HG03175 (cell line): ENCODE data around the gene PTPRN2.

ENCODE experiments used
- ATAC-seq: cut with Tn5 transposase; IDR thresholded peaks from one replicate; pipeline ENCODE4 v1.9.1; 2021; ENCODE audit warnings: mild to moderate bottlenecking, moderate library complexity; ENCODE audit not compliant: unreplicated experiment

The PTPRN2 gene

DNA sequence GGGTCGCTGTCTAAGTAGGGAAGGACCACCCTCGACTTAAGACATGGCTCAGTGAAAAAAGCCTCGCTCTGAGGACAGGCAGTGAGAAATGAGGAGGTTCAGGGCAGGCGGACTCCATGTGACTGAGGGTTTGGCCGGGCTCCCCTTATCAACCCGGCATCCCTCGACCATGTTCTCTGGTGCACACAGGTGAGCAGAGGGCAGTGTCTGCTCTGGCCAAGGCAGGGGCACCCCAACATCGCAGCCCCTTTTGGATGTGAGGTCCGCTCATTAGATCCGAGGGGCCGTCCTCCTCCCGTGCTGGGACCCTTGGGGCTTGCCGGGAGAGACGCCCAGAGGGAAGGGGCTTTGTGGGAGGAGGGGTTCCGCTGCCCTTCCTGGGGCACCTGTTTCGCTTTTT lies 775.7 kb downstream of the PTPRN2 start:
- no peak for ATAC-seq

DNA sequence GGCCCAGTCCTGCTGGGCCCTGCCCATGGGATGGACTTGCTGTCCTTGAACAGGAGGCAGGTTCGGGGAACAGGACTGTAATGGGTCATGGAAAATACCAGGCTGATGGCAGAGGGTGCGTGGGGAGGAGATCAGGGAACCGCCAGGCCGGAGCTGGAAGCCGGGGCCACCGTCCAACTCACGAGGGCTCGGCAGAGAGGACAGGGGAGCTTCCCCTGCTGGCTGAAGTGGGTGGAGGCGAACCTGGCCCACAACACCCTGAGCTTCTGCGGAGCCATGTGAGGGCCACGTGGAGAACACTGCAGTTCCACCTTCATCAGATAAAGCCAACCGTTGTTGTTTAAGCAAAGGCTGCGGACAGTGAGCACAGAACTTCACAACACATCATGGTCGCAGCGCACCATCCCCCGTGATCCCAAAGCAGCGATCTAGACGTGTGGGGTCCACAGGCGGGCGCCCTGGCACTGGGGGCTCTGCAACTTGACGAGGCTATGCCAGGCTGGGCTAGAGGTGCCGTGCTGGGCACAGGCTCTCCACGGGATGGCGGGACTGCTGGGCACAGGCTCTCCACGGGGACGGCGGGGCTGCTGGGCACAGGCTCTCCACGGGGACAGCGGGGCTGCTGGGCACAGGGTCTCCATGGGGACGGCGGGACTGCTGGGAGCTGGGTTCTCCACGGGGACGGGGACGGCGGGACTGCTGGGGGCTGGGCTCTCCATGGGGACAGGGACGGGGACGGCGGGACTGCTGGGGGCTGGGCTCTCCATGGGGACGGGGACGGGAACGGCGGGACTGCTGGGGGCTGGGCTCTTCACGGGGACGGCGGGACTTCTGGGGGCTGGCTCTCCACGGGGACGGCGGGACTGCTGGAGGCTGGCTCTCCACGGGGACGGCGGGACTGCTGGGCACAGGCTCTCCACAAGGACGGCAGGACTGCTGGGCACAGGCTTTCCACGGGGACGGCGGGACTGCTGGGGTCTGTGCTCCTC lies 777.5 kb downstream of the PTPRN2 start:
- no peak for ATAC-seq

DNA sequence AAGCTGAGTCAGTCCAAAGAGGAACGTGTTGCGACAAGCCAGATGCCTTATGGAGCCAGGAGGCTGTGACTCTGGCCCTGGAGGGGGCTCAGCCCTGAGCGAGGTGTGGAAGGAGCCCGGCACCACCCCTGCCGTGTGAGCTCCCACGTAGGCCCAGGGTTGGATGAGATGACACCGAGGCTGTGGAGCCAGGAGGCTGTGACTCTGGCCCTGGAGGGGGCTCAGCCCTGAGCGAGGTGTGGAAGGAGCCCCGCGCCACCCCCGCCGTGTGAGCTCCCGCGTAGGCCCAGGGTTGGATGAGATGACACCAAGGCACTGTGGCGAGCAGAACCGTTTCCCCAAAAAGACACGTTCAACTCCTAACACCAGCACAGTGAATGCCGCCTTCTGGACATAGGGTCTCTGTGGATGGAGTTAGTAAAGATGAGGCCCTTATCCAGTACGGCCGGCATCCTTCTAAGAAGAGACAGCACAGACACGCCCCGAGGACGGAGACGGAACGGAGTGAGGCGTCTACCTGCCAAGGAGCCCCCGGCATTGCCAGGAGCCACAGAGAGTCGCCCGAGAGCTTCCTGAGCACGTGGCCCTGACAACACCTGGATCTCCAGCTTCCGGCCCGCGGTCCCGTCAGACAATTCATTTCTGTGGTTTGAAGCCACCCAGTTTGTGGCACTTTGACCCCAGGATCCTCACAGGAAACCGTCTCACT lies 778.3 kb downstream of the PTPRN2 start:
- ATAC-seq, result no peak

DNA sequence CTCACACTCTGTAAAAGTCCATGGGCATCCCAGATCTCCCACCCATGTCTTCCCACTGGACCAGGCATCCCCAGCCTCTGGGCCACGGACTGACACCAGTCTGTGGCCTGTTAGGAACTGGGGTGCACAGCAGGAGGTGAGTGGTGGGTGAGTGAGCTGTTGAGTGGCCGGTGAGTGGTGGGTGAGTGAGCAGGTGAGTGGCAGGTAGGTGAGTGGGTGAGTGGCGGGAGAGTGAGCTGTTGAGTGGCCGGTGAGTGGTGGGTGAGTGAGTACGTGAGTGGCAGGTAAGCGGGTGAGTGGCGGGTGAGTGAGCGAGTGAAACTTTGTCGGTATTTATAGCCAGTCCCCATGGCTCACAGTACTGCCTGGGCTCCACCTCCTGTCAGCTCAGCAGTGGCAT lies 779.6 kb downstream of the PTPRN2 start:
- ATAC-seq, result no peak

DNA sequence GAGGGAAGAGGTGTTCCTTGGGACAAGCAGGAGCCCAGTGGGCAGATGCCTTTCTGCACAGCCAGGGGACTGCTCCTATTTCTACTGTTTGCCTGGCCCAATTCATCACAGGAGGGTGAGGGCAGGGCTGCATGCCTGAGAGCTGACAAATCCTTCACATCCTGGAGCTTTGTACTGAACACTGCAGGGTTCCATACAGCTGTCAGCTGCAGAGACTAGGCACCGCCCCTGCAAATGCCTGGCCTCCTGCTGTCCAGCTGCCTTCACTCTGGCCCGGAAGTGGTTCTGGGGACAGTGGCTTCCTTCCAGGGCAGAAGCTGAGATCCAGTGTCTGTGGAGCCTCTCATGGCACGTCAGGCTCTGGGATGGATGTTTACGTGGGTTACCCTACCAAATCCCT lies 780.1 kb downstream of the PTPRN2 start:
- ATAC-seq, result no peak

DNA sequence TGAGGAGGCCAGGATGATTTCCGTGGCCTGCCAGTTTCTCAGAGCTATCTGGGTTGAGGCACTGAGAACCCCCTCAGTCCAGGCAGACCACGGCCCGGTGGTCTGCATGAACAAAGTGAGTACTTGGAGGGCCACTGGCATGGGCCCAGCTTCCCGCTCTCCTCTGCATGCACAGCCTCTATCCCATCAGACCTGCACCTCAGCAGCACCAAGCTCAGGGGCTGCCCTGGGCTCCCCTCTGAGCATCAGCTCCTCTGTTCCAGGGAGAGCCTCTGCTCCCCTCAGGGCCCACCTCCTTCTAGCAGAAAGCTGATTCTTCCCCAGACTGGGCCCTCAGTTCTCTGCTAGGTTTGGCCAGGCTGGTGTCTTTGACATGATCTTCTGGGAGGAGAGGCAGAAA lies 780.9 kb downstream of the PTPRN2 start:
- no peak for ATAC-seq

DNA sequence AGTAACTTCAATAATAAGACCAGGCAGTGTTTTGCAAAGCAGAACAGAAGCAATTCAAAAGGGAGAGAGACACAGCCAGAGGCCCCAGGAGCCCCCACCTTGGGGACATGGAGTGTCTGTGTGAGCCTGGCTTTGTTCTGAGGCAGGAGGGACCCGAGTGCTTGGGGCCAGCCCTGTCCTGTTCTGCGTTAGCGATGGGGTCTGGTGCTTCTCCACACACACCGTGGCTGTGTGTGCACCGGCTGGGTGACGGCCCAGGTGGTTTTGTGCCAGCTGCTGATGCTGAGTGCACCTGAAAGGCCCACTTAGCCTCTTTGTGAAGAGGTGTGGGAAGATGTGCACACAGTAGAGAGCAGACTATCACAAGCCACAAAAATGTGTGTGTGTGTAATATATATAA lies 781.9 kb downstream of the PTPRN2 start:
- no peak for ATAC-seq

DNA sequence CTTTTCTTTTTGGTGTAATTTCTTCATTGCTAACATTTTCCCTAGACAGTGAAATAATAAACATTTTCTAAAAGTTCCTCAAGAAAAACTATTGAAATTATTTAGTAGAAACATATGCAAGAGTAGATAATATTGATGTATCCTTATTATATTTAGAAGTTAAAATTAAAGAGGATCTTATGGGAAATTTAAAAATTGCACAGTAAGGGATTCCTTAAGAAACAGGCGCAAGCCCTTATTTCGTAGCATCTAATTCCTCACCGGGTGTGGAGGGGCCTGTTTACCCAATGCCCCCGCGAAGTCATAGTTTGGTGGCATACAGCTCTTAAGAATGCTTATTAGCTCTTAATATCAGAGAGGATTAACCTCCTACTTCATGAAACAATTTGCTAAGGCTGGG lies 783.7 kb downstream of the PTPRN2 start:
- no peak for ATAC-seq

DNA sequence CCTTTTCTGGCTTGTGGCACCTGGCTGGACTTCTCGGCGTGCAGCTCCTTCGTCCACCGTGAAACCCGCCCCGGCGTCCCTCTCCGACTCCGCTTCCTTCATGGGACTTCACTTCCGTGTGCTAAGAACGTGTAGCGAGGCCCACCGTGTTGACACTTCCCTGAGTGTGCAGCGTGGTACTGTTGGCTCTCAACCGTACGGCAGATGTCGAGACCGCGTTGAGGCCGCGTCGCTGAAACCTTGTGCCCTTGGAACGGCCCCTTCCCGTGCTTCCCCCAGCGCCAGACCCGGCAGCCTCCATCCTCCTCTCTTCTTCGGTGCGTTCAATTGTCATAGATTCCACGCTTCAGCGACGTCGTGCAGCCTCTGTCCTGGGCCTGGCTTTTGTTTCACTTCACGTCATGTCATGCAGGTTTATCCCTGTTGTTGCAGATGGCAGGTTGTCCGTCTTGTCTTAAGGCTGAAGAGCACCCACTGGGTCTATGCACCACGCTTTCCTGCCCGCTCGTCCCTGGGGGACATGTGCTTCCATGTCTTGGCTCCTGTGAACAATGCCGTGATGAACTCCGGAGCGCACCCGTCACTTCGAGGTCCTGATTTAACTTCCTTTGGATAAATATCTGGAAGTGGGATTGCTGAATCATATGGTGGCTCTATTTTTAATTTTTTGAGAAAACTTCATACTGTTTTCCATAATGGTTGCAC lies 785.5 kb downstream of the PTPRN2 start:
- ATAC-seq, result no peak

DNA sequence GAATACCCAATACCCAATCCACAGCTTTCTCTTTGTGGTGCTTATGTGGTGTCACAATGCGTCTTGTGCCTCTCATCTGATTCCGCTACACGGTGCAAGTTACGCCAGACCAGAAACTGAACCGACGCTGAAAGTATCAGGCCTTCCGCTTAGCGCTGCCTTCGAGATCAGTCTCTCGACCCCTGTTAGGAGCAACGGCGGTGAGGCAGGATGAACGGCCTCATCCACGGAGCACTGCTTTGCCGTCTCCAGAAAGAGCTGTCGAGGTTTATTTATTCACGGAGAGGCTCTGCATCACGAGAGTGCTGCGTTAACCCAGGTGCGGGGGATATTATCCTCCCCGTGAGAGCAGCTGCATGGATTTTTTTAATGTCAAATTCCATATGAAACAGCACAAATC lies 786.5 kb downstream of the PTPRN2 start:
- no peak for ATAC-seq

DNA sequence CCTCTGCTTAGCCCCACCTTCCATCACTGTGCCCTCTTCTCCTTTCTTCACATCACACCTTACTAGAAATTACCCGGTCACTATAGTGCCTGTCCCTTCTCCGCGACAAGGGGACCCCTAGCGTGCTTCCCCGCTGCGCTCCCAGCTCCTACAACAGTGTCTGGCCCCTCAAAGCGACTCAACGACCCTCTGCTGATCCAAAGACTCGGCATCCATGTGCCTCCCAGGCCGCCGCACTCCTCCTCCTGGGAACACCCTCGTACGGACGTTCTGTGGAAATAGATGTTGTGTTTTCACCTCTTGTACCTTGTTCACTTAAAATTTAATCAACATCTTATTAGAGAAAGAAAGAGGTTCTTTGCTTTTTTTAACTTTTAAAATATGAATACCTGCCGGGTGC lies 787.3 kb downstream of the PTPRN2 start:
- no peak for ATAC-seq

DNA sequence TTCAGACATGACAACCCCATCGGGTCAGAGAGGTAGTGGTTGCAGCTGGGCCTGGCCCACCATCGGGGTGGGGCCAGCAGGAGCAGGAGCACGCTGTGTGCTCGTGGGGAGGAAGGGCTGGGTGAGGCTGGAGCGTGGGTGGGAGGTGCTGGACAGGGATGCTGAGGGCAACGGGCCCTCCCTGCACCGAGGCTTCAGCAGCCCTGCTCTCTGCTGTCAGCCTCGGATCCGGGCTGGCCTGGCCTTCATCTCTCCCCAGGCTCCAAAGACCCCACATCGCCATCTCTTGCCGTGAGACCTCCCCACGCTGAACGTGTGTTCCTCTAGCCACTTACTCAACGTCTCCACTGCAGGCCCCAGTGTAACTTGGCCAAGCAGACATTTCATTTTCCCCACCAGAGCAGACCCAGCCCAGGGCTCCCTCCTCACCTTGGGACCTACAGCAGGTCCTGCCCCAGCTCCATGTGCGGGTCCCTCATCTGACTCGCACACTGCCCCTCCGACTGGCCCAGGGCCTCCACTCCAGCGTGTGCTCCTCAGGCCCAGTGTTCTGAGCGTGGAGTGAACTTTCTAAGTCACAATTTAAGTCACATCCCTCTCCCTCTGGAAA lies 788.4 kb downstream of the PTPRN2 start:
- ATAC-seq, result no peak

DNA sequence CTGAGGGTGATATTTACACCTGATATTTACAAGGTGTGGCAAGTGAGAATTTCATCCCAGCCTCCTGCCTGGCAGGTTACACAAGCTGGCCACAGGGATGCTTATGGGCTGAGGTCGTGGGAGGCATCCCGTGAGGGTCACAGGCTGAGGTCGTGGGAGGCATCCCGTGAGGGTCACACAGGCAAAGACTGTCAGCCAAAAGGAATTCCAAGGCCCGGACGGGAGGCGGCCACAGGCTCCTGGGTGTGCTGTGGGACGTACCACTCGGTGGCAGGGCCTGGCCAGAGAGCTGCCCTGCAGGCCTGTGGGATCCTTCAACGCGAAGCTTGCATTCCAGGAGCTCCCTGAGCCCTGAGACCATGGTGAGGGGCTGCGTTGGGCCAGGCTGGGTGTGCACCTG lies 790.3 kb downstream of the PTPRN2 start:
- ATAC-seq, result no peak

DNA sequence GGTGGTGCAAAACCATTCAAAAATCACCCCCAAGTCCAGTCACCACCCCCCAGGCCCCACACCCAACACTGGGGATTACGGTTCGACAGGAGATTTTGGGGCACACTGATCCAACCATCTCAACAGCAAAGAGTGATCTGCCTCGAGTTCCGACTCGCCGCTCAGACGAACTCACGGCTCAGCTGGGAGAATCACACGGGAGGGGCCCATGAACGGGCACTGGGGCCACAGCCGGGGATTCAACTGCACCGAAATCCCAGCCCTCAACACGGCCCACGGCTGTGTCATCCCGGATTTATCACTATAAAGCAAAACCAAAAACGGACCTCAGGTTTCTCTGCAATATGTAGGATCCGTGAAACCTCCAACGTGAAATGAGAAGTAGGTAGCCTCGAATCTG lies 790.8 kb downstream of the PTPRN2 start:
- no peak for ATAC-seq

DNA sequence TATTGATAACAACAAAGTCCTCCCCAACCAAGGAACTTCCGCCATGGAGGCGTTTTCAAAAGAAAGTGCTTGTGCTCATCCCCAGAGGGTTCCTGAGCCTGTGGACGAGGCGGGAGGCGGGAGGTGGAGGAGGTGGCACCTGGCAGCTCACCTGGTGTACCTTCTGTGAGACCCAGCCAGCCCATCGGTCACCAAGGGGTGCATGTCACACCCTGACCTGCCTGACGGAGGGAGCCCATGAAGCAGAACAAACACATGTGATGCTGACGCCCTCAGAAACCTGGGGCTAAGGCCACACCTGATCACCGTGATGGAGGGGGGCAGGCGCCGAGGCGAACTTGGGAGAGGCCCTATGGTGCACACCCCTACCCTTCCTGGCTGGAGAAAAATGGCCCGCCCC lies 792.0 kb downstream of the PTPRN2 start:
- ATAC-seq, result no peak

DNA sequence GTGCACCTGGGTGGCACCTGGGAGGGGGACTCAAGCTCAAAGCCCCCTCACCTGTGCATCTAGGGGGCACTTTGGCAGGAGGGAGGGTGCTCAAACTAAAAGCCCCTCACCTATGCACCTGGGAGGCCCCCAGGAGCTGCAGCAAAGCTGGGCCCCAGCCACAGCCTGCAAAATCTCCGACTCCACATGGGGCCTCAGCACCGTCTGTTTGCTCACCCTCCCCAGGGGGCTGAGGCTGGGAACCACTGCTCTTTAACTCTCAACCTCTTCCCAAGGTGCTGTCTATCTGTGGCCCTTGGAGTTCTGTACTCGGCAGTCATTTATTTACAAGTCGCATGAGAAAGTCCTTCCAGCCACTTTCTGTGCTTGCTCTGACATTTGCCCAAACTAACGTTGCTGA lies 792.4 kb downstream of the PTPRN2 start:
- no peak for ATAC-seq

DNA sequence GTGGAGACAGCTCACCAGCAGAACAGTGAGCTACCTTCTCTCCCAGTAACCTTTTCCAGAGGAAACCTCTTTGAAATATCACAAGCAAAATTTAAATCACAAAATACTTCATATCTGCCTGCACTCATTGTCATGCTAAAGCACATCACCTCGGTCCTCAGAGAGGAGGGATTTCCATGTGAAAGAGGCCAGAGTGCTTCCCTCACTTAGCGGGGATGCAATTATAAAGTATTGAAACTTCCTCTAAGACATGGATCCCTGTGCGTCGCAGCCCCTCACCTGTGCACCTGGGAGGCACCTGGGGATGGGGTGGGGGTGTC lies 792.9 kb downstream of the PTPRN2 start:
- ATAC-seq, result no peak

DNA sequence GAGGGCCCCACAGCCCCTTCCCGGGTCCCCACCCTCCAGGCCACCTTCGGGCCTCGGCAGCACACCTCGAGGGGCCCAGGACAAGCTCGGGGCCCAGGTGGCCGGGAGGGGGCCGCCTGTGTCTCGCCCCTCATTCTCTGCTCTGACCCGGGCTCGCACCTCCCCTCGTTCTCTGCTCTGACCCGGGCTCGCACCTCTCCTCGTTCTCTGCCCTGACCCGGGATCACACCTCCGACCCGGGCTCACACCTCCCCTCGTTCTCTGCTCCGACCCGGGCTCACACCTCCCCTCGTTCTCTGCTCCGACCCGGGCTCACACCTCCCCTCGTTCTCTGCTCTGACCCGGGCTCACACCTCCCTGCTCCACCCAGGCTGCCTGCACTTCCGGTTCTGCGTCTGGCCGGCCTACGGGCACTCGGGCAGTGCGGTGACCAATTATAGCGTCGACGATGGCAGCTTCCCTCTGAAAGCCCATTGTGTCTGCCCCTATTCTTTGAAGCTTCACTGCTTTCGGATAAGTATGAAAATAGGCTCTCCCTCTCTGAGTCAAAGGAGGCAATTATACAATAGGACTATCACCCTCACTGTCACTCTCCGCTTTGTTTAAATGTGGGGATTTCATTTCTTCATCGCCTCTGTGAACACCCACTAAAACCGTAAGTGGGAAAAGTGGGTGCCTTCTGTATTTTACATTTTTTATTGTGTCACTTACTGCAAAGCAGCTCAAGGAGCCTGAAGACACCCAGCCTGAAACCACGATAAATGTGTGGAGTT lies 793.5 kb downstream of the PTPRN2 start:
- no peak for ATAC-seq

DNA sequence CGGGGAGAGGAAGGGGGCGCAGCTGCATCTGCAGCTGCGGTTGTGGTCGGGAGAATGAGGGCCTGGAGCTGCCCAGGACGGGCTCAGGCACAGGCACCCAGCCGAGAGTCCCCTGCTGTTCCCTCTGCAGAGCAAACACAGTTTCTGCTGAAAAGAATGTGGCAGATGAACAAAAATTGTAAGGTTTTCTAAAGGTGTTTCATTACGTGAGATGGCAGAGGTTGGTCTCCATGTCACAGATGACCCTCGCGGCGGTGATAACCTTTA lies 794.6 kb downstream of the PTPRN2 start:
- ATAC-seq, result no peak

DNA sequence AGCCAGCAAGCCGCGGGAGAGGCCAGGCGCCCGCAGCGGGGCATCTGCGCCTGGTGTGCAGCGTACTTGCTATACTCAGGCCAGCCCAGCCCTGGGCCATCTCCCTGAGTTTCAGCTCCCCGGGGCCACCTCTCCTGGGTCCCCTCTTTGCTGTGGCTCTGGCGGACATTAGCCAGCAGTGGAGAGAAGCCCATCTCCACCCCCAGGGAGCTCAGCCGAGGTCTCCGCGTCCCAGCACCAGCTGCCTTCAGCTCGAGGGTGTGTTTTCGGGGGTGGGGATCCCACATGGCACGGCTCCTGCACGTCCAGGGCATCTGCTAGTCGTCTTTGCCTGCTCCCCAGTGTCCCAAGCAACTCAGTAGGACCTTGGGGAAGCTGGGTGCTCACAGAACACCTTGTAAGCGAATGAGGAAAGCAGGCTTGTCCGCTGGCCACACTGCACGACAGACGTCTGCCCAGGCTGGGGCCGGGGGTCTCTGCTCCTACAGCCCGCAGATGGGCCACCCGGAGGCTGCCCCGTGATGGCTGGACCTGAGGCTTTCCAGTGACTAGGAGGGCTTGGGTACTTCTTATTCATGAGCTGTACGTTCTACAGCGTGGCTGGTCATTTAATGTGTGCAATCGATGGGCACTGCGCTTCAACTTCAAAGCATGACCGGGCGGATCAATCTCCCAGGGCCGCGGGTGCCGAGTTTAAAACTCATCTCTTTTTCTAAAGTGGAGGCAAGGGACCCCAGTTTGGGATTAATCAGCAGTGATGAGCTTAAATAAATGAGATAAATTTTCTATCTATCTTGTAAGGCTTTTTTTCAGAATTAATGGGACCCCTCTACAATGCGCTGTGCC lies 795.2 kb downstream of the PTPRN2 start:
- no peak for ATAC-seq
